MM.1S (cell line): ENCODE measurements around the gene OTUD6A.

Experiments
- DNase-seq: peaks from one replicate; pipeline ENCODE4 v3.0.0-alpha.2; 2015
- H2AFZ ChIP-seq: fragments of 300-600 bp; sonication (generic); 2 replicates; pipeline ENCODE4 v1.6.0; 2016; ENCODE audit warnings: antibody characterized with exemption, low read length
- H3F3A ChIP-seq: fragments of 300-600 bp; sonication (generic); 2 replicates; pipeline ENCODE4 v1.6.1; 2016; ENCODE audit warnings: mild to moderate bottlenecking, antibody characterized with exemption, low read length, moderate library complexity, mixed read lengths; ENCODE audit not compliant: insufficient read depth
- H3K27ac ChIP-seq: fragments of 300-600 bp; sonication (generic); 2 replicates; pipeline ENCODE4 v1.5.1; 2016; ENCODE audit warnings: mild to moderate bottlenecking, low read length
- H3K27me3 ChIP-seq: fragments of 300-600 bp; sonication (generic); replicated peaks from 2 replicates; pipeline ENCODE4 v1.6.0; 2016; ENCODE audit warnings: low read length; ENCODE audit not compliant: insufficient read depth
- H3K36me3 ChIP-seq: fragments of 300-600 bp; sonication (generic); replicated peaks from 2 replicates; pipeline ENCODE4 v1.6.1; 2016; ENCODE audit warnings: mild to moderate bottlenecking, low read length, mixed read lengths; ENCODE audit not compliant: insufficient read depth
- H3K4me1 ChIP-seq: fragments of 300-600 bp; sonication (generic); 2 replicates; pipeline ENCODE4 v1.6.1; 2016; ENCODE audit warnings: low read length, mixed read lengths
- H3K4me2 ChIP-seq: fragments of 300-600 bp; sonication (generic); 2 replicates; pipeline ENCODE4 v1.6.0; 2016; ENCODE audit warnings: low read depth, low read length
- H3K4me3 ChIP-seq: fragments of 300-600 bp; sonication (generic); 2 replicates; pipeline ENCODE4 v1.5.1; 2016; ENCODE audit warnings: low read length, mixed read lengths
- H3K79me2 ChIP-seq: fragments of 300-600 bp; sonication (generic); 2 replicates; pipeline ENCODE4 v1.6.1; 2016; ENCODE audit warnings: mixed run types, low read length, mixed read lengths
- H3K9ac ChIP-seq: fragments of 300-600 bp; sonication (generic); 2 replicates; pipeline ENCODE4 v1.6.1; 2016; ENCODE audit warnings: low read length, mixed read lengths
- H3K9me2 ChIP-seq: fragments of 300-600 bp; sonication (generic); replicated peaks from 2 replicates; pipeline ENCODE4 v1.6.1; 2016; ENCODE audit warnings: mild to moderate bottlenecking, low read length, mixed read lengths; ENCODE audit not compliant: insufficient read depth
- H3K9me3 ChIP-seq: fragments of 300-600 bp; sonication (generic); replicated peaks from 2 replicates; pipeline ENCODE4 v1.6.1; 2016; ENCODE audit warnings: mild to moderate bottlenecking, low read length, mixed read lengths; ENCODE audit not compliant: insufficient read depth
- H4K20me1 ChIP-seq: fragments of 300-600 bp; sonication (generic); 2 replicates; pipeline ENCODE4 v1.6.1; 2016; ENCODE audit warnings: mild to moderate bottlenecking, low read length, moderate library complexity, mixed read lengths; ENCODE audit not compliant: insufficient read depth
- EZH2 ChIP-seq: fragments of 300-600 bp; sonication (generic); optimal IDR thresholded peaks from 2 replicates; pipeline ENCODE3; 2017; ENCODE audit warnings: low read depth, mild to moderate bottlenecking, antibody characterized with exemption, low read length, mixed read lengths
- EZH2phosphoT487 ChIP-seq: fragments of 300-600 bp; sonication (generic); IDR thresholded peaks from 2 replicates; pipeline ENCODE4 v1.6.1; 2018; ENCODE audit warnings: antibody characterized with exemption, low read length
- TF ChIP-seq, protein P1 (sequence below): fragments of 300-600 bp; sonication (generic); IDR thresholded peaks from 2 replicates; pipeline ENCODE4 v1.5.1; 2016; ENCODE audit warnings: antibody characterized with exemption, low read length, mixed read lengths

The OTUD6A gene

DNA sequence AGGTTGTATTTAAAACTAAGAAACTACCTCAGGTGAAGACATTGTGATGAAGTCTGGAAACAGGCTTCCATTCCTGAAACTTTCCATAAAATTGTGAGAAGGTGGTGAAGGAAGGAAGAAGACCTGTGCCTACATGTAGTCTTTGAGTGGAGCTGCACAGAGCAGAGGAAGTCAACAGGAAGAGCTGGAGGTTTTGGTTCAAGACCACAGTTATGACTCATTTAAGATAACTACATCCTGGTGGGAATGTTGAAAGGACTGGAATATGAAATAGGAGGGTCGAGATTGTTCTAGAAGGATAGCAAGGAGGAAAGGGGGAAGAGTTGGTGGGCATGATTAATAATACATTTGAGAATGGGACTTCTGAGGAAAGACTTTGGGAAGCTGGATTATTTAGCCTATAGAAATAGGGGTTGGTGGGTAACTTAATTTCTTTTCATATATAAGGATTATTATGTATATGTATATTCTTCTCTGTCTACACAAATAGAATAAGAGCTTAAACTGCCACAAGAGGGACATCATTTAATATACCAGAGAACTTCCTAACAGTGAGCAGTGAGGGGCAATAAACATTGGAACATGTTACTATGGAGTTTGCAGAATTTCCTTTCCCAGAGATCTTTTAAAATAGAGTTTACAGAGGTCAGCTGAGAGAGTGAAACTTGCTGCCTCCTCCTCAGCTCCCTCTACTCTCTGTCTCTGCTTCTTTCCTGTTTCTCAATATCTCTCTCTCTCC lies 36.0 kb upstream of the OTUD6A start:
- H3K27me3 ChIP-seq = no peaks in the 10 kb centered on the region
- TF ChIP-seq EZH2 = no peak
- no peak for TF ChIP-seq EZH2phosphoT487
- TF ChIP-seq, protein P1, sequence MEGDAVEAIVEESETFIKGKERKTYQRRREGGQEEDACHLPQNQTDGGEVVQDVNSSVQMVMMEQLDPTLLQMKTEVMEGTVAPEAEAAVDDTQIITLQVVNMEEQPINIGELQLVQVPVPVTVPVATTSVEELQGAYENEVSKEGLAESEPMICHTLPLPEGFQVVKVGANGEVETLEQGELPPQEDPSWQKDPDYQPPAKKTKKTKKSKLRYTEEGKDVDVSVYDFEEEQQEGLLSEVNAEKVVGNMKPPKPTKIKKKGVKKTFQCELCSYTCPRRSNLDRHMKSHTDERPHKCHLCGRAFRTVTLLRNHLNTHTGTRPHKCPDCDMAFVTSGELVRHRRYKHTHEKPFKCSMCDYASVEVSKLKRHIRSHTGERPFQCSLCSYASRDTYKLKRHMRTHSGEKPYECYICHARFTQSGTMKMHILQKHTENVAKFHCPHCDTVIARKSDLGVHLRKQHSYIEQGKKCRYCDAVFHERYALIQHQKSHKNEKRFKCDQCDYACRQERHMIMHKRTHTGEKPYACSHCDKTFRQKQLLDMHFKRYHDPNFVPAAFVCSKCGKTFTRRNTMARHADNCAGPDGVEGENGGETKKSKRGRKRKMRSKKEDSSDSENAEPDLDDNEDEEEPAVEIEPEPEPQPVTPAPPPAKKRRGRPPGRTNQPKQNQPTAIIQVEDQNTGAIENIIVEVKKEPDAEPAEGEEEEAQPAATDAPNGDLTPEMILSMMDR = no peak
- no peaks in the 10 kb centered on the region for H3K79me2 ChIP-seq
- no peaks in the 10 kb centered on the region for H3K9me2 ChIP-seq
- H3K36me3 ChIP-seq = no peaks in the 10 kb centered on the region
- no peaks in the 10 kb centered on the region for H3K4me1 ChIP-seq
- no peak for DNase-seq
- no peak overlapping the region for H3K4me3 ChIP-seq
- H3K27ac ChIP-seq = no peak overlapping the region
- no peaks in the 10 kb centered on the region for H4K20me1 ChIP-seq
- no peak overlapping the region for H3K4me2 ChIP-seq
- H3K9me3 ChIP-seq = no peaks in the 10 kb centered on the region
- H3K9ac ChIP-seq = no peak overlapping the region
- no peaks in the 10 kb centered on the region; the same call in 1 of the 2 replicates for H3F3A ChIP-seq
- no peak overlapping the region for H2AFZ ChIP-seq

DNA sequence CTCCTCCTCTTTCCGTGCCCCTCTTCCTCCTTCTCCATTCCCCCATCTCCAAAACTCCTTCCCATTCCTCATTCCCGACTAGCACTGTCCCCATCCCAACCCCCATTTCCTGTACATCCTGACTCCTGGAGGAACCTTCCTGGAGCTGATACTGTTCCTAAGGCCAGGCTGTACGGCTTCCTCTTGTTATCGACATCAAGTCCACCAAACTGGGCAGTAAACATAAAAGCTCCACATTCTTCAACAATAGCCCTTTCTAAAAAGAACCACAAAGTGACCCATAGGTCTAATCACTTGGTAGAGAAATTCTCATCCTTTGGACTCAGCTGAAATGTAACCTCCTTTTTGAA lies 35.4 kb upstream of the OTUD6A start:
- no peaks in the 10 kb centered on the region for H3K27me3 ChIP-seq

DNA sequence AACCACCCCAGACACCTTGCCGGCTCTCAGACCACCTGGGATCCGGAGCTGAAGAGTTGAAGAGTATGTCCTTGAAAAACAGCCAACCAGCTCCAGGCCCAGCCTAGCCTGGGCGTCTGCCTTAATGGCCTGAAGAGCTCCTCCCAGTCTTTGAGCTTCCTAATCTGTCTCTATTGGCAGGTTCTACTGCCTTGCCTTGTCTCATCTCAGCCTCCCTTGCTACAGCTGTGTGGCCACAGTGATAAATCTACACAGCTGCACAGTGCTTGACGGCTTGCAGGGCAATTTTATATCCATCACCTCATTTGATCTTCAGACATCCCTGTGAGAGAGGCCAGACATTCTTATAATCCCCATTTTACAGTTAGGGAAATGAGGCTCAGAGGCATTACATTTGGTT lies 32.4 kb upstream of the OTUD6A start:
- Histone ChIP-seq H2AFZ (no peak overlapping the region), H3K27me3 (no peaks in the 10 kb centered on the region)

More for the DNA sequence above, 35.4 kb upstream of the OTUD6A start:
- Histone ChIP-seq H3K4me3 (no peak overlapping the region), H3K4me1 (no peaks in the 10 kb centered on the region), H2AFZ (no peak overlapping the region), H3F3A (no peaks in the 10 kb centered on the region; the same call in 1 of the 2 replicates), H4K20me1 (no peaks in the 10 kb centered on the region), H3K79me2 (no peaks in the 10 kb centered on the region), H3K27ac (no peak overlapping the region), H3K4me2 (no peak overlapping the region), H3K9ac (no peak overlapping the region), H3K36me3 (no peaks in the 10 kb centered on the region), H3K9me3 (no peaks in the 10 kb centered on the region), H3K9me2 (no peaks in the 10 kb centered on the region)
- no peak for DNase-seq
- TF ChIP-seq EZH2 = no peak
- TF ChIP-seq EZH2phosphoT487 = no peak
- TF ChIP-seq, protein P1 = no peak

More for the DNA sequence above, 32.4 kb upstream of the OTUD6A start:
- no peak overlapping the region for H3K4me3 ChIP-seq
- H3K9me2 ChIP-seq = no peaks in the 10 kb centered on the region
- H3K9ac ChIP-seq = no peak overlapping the region
- H3K4me2 ChIP-seq = no peak overlapping the region
- no peaks in the 10 kb centered on the region for H3K79me2 ChIP-seq
- TF ChIP-seq EZH2 (no peak), EZH2phosphoT487 (no peak)
- TF ChIP-seq, protein P1 = no peak
- no peak overlapping the region for H3K27ac ChIP-seq
- H3K4me1 ChIP-seq = no peaks in the 10 kb centered on the region
- no peaks in the 10 kb centered on the region for H4K20me1 ChIP-seq
- H3K36me3 ChIP-seq = no peaks in the 10 kb centered on the region
- H3K9me3 ChIP-seq = no peaks in the 10 kb centered on the region
- no peak for DNase-seq
- H3F3A ChIP-seq = no peaks in the 10 kb centered on the region; the same call in 1 of the 2 replicates
